GM23248 (cell line): ENCODE measurements around the gene SCFD1.

Experiments
- EZH2 ChIP-seq: fragments of 200-600 bp; sonication (generic); IDR thresholded peaks from 2 replicates; pipeline ENCODE4 v1.6.1; 2018; ENCODE audit warnings: antibody characterized with exemption, mild to moderate bottlenecking; ENCODE audit not compliant: insufficient read depth, poor library complexity, severe bottlenecking
- EZH2phosphoT487 ChIP-seq: fragments of 200-600 bp; sonication (generic); IDR thresholded peaks from 2 replicates; pipeline ENCODE4 v1.6.1; 2018; ENCODE audit warnings: antibody characterized with exemption, moderate library complexity, mild to moderate bottlenecking, low read depth; ENCODE audit not compliant: insufficient read depth

GRCh38 chr14:30759172-30760125 lies 137.3 kb downstream of the SCFD1 start:
- no peak for TF ChIP-seq EZH2
- TF ChIP-seq EZH2phosphoT487: no peak
